GM12878 (cell line): Measurements from ENCODE around the gene LRP1B. TPM values are rescaled to one million over a fixed set of nuclear protein-coding genes. Genes with fewer than 3 reads are reported as not detected.

Experiments used
- ATAC-seq: fragments of 200-7000 bp; cut with Tn5 transposase; 3 replicates; pipeline ENCODE4 v1.9.1; 2020; ENCODE audit warnings: mild to moderate bottlenecking, moderate library complexity
- BruUV-seq: library from RNA; stranded (reverse); fragments of 400-500 nt; replicated peaks from 2 replicates; lab custom pipeline; 2021; lab: Mats Ljungman, UMichigan
- CTCF ChIA-PET: fragments of 300-600 bp; sonication (Branson Sonifier 250); formaldehyde crosslinking; extraction: SDS; loops from one replicate; lab custom pipeline; 2021; ENCODE audit warnings: inconsistent platforms; lab: Yijun Ruan, JAX
- POLR2A ChIA-PET: fragments of 350-600 bp; formaldehyde crosslinking; extraction: SDS; loops from one replicate; lab custom pipeline; 2021; ENCODE audit warnings: inconsistent platforms; lab: Charles Lee
- RAD21 ChIA-PET: fragments of 300-600 bp; sonication (Branson Sonifier 250); formaldehyde crosslinking; loops from one replicate; lab custom pipeline; 2023; ENCODE audit warnings: antibody characterized with exemption; ENCODE audit not compliant: unreplicated experiment; lab: Charles Lee
- SMC1A ChIA-PET: fragments of 300-600 bp; sonication (Branson Sonifier 250); formaldehyde crosslinking; loops from one replicate; lab custom pipeline; 2023; ENCODE audit not compliant: unreplicated experiment, uncharacterized antibody; lab: Charles Lee
- DNase-seq: peaks from one replicate; pipeline ENCODE4 v3.0.0-alpha.2; 2011; ENCODE audit warnings: low read depth, low spot score
- FAIRE-seq: peaks from 3 replicates; lab custom pipeline; 2011; peaks lifted over from hg19 to GRCh38; lab: Jason Lieb, UNC
- H2AFZ ChIP-seq: 2 replicates; pipeline ENCODE4 v1.6.0; 2011; ENCODE audit warnings: low read depth, low read length, control low read depth; ENCODE audit not compliant: control insufficient read depth
- H3K27ac ChIP-seq: 2 replicates; pipeline ENCODE4 v1.5.1; 2011; ENCODE audit warnings: control low read depth; ENCODE audit not compliant: control insufficient read depth, insufficient read depth
- H3K27me3 ChIP-seq, 2 experiments: replicated peaks in 1 of 2; 2 replicates each; pipeline versions ENCODE4 v1.6.0 to v1.6.1; 2011; ENCODE audit warnings: low read length in 1 of 2; ENCODE audit not compliant: control insufficient read depth in 2 of 2, insufficient read depth in 2 of 2
- H3K36me3 ChIP-seq, 2 experiments: 2 replicates each; pipeline ENCODE4 v1.5.1; 2011; ENCODE audit warnings: low read length in 1 of 2; ENCODE audit not compliant: control insufficient read depth in 2 of 2, insufficient read depth in 2 of 2
- H3K4me1 ChIP-seq: 2 replicates; pipeline ENCODE4 v1.6.1; 2011; ENCODE audit warnings: mild to moderate bottlenecking, low read length, moderate library complexity, mixed read lengths; ENCODE audit not compliant: control insufficient read depth, insufficient read depth
- H3K4me2 ChIP-seq: 2 replicates; pipeline ENCODE4 v1.6.0; 2011; ENCODE audit warnings: control low read depth; ENCODE audit not compliant: control insufficient read depth, insufficient read depth
- H3K4me3 ChIP-seq: fragments of 200-600 bp; sonication (generic); 2 replicates; pipeline ENCODE4 v1.5.1; 2016
- H3K79me2 ChIP-seq: 2 replicates; pipeline ENCODE4 v1.6.0; 2011; ENCODE audit warnings: low read length; ENCODE audit not compliant: control insufficient read depth, insufficient read depth
- H3K9ac ChIP-seq: 2 replicates; pipeline ENCODE4 v1.8.0; 2011; ENCODE audit warnings: low read length, control low read depth, mixed read lengths; ENCODE audit not compliant: control insufficient read depth, insufficient read depth
- H3K9me3 ChIP-seq: replicated peaks from 3 replicates; pipeline ENCODE4 v1.5.1; 2011; ENCODE audit warnings: mild to moderate bottlenecking, low read length; ENCODE audit not compliant: control insufficient read depth, insufficient read depth
- H4K20me1 ChIP-seq: 2 replicates; pipeline ENCODE4 v1.6.0; 2011; ENCODE audit not compliant: control insufficient read depth, insufficient read depth
- DPF2 ChIP-seq: fragments of 450-650 bp; IDR thresholded peaks from 2 replicates; pipeline ENCODE4 v1.6.1; 2017; ENCODE audit warnings: mild to moderate bottlenecking
- SMAD5 ChIP-seq: IDR thresholded peaks from 2 replicates; pipeline ENCODE4 v1.6.1; 2016; ENCODE audit warnings: antibody characterized with exemption, low read depth
- WGBS: methylation state at CpG from one replicate; pipeline ENCODE4 v1.1.6; 2016; ENCODE audit warnings: low lambda C conversion rate; ENCODE audit not compliant: insufficient replicate concordance, insufficient coverage; ENCODE audit errors: missing lambda C conversion rate; 5-methylcytosine and 5-hydroxymethylcytosine counted together
- in situ Hi-C: fragments of 300-500 bp; cut with MboI; formaldehyde crosslinking; loops from 9 replicates; pipeline ENCODE4 v1.14.3; 2018; ENCODE audit warnings: mixed read lengths
- intact Hi-C: fragments of 100-400 bp; cut with micrococcal nuclease; formaldehyde crosslinking; loops from one replicate; pipeline ENCODE4 v1.14.2; 2022; ENCODE audit not compliant: unreplicated experiment
- polyA plus RNA-seq, 11 experiments: library from polyadenylated mRNA; depleted of rRNA in 4 of 11; unstranded in 6 of 11; stranded (reverse) in 5 of 11; fragments of >200 nt; fragmentation: Nextera tagmentation in 4 of 11; fragmentation: Illumina TruSeq in 1 of 11; extraction: Ambion mirVana in 4 of 11; extraction: Trizol in 1 of 11; gene quantifications; 1 replicate in 1 of 11; 2 replicates in 10 of 11; pipeline versions ENCODE4 v1.2.1 to v1.2.3, GENCODE V29; 2011 to 2016; ENCODE audit warnings: inconsistent platforms in 2 of 11, missing spikeins in 2 of 11, low read depth in 1 of 11
- total RNA-seq, 4 experiments: library from RNA; depleted of rRNA in 3 of 4; stranded (reverse); fragments of >200 nt in 3 of 4; fragmentation: Illumina TruSeq in 1 of 4; extraction: Trizol in 1 of 4; gene quantifications; 2 replicates each; pipeline versions ENCODE4 v1.2.1 to v1.2.3, GENCODE V29; 2013 to 2021
- TF ChIP-seq, protein P1 (sequence below): fragments of 450-650 bp; formaldehyde crosslinking; IDR thresholded peaks from 2 replicates; pipeline ENCODE4 v1.4.0; 2022; ENCODE audit warnings: mild to moderate bottlenecking, moderate library complexity
- TF ChIP-seq, protein P2 (sequence below): fragments of 450-650 bp; formaldehyde crosslinking; IDR thresholded peaks from 2 replicates; pipeline ENCODE4 v1.4.0; 2020; ENCODE audit warnings: mild to moderate bottlenecking, moderate library complexity

LRP1B gene
- total and polyA plus RNA-seq, 10 of the 15 experiments (the other 5 are each of a cell fraction or from before 2014, with no cell fraction given), result under 0.01 to 0.06 (median 0.03) TPM; not detected in 5

DNA sequence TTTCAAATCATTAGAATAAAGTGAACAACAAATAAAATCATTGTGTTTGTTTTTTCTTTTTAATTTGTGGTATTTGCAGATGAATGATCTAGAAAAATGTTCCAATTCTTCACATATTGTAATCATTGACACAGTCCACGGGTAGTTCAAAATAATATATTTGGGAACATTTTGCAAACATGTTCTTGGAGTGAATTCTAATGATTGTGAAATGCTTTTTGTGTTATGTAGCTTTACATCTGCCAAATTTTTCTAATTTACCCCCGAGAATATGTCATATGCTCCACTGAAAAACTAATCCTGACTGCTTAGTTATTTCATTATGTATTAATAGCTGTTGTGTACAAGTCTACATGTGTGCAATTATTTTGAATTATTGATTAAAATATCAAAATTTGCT, 1882.2 kb downstream of the LRP1B start (continued):
- TF ChIP-seq, protein P1, sequence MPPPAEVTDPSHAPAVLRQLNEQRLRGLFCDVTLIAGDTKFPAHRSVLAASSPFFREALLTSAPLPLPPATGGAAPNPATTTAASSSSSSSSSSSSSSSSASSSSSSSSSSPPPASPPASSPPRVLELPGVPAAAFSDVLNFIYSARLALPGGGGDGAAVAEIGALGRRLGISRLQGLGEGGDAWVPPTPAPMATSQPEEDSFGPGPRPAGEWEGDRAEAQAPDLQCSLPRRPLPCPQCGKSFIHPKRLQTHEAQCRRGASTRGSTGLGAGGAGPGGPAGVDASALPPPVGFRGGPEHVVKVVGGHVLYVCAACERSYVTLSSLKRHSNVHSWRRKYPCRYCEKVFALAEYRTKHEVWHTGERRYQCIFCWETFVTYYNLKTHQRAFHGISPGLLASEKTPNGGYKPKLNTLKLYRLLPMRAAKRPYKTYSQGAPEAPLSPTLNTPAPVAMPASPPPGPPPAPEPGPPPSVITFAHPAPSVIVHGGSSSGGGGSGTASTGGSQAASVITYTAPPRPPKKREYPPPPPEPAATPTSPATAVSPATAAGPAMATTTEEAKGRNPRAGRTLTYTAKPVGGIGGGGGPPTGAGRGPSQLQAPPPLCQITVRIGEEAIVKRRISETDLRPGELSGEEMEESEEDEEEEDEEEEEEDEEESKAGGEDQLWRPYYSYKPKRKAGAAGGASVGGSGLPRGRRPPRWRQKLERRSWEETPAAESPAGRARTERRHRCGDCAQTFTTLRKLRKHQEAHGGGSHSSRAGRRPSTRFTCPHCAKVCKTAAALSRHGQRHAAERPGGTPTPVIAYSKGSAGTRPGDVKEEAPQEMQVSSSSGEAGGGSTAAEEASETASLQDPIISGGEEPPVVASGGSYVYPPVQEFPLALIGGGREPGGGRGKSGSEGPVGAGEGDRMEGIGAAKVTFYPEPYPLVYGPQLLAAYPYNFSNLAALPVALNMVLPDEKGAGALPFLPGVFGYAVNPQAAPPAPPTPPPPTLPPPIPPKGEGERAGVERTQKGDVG (CRISPR knock-in tag), result no peak
- TF ChIP-seq SMAD5 (no peak), DPF2 (no peak)

- no peak overlapping the region for H3K9ac ChIP-seq
- WGBS, result 9% methylated on average over 4 of the region's 4 CpGs
Observed at GRCh38 chr2:140247451-140248195, 1883.2 kb downstream of the LRP1B start.

More at GRCh38 chr2:140247451-140248195, 1883.2 kb downstream of the LRP1B start:
- intact Hi-C loops (no loop called here), in situ Hi-C loops (no loop called here)
- POLR2A ChIA-PET, result no interaction called here
- SMC1A ChIA-PET, result no interaction called here
- no peaks in the 10 kb centered on the region for H3K4me1 ChIP-seq
- H3K79me2 ChIP-seq, result no peaks in the 10 kb centered on the region
- CTCF ChIA-PET, result no interaction called here
- H3K27me3 ChIP-seq, result no peaks in the 10 kb centered on the region
- H3K9me3 ChIP-seq, result no peaks in the 10 kb centered on the region
- H3K4me3 ChIP-seq, result no peak overlapping the region
- ATAC-seq (no peak), DNase-seq (no peak), FAIRE-seq (no peak)
- H4K20me1 ChIP-seq, result no peaks in the 10 kb centered on the region
- H2AFZ ChIP-seq, result no peak overlapping the region
- no peaks in the 10 kb centered on the region for H3K36me3 ChIP-seq
- RAD21 ChIA-PET, result no interaction called here
- TF ChIP-seq, protein P2, sequence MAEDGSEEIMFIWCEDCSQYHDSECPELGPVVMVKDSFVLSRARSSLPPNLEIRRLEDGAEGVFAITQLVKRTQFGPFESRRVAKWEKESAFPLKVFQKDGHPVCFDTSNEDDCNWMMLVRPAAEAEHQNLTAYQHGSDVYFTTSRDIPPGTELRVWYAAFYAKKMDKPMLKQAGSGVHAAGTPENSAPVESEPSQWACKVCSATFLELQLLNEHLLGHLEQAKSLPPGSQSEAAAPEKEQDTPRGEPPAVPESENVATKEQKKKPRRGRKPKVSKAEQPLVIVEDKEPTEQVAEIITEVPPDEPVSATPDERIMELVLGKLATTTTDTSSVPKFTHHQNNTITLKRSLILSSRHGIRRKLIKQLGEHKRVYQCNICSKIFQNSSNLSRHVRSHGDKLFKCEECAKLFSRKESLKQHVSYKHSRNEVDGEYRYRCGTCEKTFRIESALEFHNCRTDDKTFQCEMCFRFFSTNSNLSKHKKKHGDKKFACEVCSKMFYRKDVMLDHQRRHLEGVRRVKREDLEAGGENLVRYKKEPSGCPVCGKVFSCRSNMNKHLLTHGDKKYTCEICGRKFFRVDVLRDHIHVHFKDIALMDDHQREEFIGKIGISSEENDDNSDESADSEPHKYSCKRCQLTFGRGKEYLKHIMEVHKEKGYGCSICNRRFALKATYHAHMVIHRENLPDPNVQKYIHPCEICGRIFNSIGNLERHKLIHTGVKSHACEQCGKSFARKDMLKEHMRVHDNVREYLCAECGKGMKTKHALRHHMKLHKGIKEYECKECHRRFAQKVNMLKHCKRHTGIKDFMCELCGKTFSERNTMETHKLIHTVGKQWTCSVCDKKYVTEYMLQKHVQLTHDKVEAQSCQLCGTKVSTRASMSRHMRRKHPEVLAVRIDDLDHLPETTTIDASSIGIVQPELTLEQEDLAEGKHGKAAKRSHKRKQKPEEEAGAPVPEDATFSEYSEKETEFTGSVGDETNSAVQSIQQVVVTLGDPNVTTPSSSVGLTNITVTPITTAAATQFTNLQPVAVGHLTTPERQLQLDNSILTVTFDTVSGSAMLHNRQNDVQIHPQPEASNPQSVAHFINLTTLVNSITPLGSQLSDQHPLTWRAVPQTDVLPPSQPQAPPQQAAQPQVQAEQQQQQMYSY (CRISPR knock-in tag), result no peak
- no TSS peak for BruUV-seq
- no peak overlapping the region for H3K27ac ChIP-seq
- H3K4me2 ChIP-seq, result no peak overlapping the region
